Neural cell (in vitro differentiated cells): Measurements from ENCODE around the gene TRPM3.

ENCODE experiments used
- CTCF ChIP-seq: fragments of 450-650 bp; IDR thresholded peaks from 2 replicates; pipeline ENCODE4 v1.5.1; 2014; ENCODE audit warnings: antibody characterized with exemption, mild to moderate bottlenecking, moderate library complexity; ENCODE audit not compliant: poor library complexity, severe bottlenecking
- EZH2 ChIP-seq: fragments of 200-600, 300-800 bp; shearing (Covaris generic), sonication (generic); IDR thresholded peaks from 2 replicates; pipeline ENCODE4 v1.6.1; 2014; ENCODE audit warnings: antibody characterized with exemption, low read length, borderline replicate concordance, mild to moderate bottlenecking; ENCODE audit not compliant: insufficient read depth, poor library complexity, severe bottlenecking
- POLR2AphosphoS5 ChIP-seq: IDR thresholded peaks from 2 replicates; pipeline ENCODE4 v1.6.1; 2012
- REST ChIP-seq: IDR thresholded peaks from 2 replicates; pipeline ENCODE4 v1.6.1; 2012; ENCODE audit warnings: borderline replicate concordance

- TF ChIP-seq CTCF = no peak
- TF ChIP-seq REST = peak; percentile 77
- no peak for TF ChIP-seq EZH2
- peak; percentile 66 for TF ChIP-seq POLR2AphosphoS5
Observed at GRCh38 chr9:70569070-70569772, 552.2 kb downstream of the TRPM3 start.
